ENCODE data around the gene PEPD.

The PEPD gene

DNA sequence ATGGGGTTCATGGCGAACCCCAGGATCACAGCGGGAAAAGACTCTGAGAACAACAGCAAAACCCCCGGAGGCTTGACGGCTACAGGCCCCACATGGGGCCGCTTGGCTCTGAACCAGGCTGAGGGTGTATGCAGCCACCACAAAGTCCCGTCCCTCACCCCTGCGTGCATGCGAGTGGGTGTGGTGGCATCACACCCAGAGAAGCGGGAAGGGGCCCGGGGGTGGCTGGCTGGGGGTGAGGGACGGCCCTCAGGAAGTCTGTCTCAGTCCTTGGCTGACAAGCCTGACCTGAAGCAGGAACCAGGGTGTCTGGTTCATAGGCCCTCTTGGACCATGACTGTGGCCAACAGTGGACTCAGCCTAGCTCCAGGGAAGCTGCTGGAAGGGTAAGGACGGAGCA, 113.9 kb downstream of the PEPD start:
- no peak for DNase-seq (ENCODE audit: low read depth)

DNA sequence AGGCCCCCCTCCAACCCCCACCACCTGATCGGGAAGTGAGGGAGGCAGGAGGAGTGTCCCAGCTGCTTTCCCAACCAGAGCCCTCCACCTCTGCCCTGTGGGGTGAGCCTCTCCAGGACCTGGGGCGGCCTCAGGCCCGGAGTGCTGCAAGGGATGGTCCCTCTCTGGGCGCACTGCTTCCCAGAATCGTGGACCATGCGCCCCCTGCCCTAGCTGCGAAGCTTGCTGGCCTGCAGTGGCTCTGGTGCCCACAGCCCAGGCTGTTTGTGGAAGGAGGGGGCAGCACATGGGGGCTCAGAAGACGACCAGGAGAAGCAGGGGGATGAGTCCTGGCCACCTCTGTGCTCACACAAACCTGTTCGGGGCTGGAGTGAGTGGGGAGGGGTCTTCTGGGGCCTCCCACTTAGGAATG, 114.4 kb downstream of the PEPD start:
- no peak for DNase-seq (ENCODE audit: low read depth)

DNA sequence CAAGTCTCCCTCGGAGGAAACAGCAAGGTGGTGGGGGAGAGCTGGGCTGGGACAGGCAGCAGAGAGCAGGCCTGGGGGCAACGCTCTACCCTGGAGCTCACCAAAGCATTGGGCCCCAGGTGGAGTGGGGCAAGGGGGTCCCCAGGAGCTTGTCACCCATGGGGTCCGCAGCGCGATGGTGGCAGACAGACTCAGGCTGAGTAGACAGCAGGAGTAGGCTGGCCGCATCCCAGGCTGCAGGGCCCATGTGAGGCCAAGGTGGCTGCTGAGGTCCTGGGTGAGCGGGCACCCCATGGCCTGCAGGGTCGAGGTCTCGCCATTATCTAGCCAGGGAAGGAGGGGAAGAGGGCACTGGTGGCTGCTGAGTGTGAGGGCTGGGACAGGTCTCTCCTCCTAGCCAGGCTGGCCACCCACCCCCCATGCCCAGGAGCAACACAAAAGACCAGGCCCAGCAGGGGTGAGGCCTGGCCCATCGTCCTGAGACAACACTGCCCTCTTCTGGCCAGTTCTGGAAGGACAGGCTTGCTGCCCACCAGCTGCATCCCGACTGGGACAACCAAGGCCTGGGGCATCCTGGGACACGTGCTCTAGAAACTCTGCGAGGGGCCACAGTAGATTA, 115.0 kb downstream of the PEPD start:
- DNase-seq (ENCODE audit: low read depth) = peak; percentile 33

DNA sequence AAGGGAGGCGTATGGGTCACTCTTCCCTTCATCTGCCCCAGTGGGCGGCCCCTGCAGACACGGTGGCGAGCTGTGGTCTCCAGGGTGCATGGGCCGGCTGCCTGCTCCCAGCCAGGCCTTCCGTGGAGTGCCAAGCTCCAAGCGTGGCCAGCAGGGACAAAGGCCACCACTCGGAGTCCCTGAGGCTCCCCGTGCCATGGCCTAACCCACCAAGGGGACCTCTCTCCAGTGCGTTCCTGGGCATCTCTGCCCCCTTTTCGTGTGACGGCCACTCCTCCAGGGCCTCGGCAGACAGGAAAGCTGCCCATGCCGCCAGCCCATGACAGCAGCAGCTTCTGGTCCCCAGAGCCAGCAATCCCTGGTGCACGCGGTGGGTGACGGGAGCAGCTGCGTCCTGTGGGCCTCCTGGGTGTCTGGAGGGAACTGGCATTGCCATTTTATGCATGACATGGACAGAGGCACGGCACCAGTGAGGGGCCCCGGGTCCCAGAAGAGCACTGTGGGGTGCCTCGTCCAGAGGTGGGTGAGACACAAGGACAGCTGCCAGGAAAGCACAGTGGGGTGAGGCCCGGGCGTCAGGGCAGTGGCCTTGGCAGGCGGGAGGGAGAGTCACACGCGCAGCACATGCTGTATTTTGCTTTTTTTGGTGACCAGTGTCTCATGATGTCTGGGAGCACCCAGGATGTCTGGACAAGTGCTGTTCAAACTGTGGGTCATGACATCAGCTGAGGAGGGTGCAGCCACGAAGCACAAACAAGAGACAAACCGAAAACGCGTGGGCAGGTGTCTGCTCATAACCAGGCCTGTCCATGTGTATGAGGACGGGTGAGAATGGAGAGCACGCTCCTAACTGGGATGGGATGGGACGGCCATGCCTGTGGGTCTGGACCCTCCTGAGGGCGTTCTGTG, 115.8 kb downstream of the PEPD start:
- no peak for DNase-seq (ENCODE audit: low read depth)

DNA sequence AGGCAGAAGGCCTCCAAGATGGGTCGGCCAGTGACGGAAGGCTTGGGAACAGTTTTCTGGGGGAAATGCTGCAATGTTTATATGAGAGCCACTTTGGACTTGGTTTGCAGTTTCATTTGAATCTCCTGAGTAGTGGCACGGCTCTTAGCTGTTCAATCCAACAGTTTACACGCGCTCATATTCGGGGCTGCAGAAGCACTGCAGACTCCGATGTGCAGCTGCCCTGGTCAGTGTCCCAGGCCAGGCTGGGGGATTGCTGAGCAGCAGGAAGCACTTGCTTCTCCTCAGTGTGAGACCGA, 116.4 kb downstream of the PEPD start:
- DNase-seq (ENCODE audit: low read depth) = no peak

DNA sequence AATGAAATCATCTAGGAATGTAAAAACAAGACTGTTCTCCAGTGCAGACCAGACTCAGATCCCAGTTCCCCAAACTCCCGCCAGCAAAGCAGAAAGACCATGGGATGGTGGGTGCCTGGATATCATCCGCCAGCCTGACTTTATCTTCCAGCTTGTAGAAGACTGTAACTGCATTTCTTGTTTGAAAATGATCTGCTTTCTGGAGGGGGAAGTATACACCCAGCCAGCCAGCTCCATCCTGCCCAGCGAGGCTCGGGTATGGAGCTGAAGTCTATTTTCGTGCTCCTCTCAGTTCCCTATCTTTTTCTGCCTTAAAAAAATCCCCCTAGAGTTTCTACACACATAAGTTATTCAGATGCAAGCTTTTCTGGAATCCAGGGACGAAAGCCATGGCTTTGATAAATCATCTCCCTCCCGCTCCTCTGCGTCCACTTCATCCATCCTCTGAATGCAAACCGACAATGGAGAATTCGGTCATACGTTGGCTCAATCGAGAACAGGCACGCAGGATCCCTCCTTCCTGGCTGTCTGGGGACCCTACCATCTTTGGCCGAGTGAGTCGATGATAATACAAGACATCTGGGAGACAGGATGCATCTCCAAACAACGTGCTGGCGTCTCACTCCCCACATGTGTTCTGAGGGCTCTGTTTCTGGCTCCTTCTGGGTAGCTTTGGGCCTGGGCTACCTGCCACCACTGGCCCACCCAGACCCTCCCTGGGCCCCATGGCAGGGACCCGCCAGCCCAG, 116.9 kb downstream of the PEPD start:
- DNase-seq (ENCODE audit: low read depth) = no peak

DNA sequence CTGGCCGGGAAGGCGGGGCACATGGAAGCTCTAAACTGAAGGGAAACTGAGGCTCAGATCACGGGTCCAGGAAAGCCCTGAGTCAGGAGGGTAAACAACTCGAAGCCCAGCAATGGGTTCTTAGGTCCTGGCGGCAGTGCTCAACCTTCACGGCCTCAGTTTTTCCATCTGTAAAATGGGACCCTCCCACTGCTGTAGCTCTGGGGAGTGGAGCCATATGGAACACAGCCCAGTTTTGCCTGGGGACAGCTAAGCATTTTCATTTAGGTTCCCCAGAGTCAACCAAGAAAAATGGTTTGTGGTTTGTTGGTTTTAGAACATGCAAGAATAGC, 117.7 kb downstream of the PEPD start:
- DNase-seq (ENCODE audit: low read depth) = no peak

DNA sequence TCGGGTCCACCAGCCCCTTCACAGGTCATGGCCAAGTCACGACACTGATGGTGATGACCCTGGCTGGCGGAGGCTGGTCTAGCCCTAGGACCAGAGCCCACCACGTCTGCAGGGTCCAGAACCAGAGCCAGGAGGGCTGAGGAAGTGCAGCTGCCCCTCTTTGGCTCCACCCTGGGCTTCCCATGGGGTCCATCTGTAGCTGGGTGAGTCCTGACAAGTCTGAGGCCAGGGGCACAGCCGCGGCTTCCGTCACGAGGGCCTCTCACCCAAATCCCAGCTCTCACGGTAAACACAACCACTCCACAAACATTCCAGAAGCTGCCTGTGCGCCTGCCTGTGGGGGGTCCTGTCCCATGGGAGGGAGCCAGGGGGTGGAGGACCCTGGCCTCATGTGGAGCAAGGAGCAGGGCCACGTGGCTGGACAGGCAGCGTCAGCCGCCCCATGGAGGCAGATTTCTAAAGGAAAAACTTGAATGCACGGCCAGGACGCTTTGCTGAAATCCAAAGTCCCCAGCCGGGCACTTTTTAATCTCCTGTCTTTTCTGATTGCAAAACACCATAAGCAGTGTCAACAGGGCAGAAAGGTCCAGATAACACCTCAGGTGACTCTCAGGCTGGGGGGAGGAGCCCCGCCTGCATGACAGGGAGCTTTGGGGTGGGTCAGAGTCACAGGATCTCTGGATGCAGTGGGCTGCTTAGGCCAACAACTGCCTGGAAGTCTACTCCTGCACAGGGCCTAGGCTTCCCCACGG, 118.2 kb downstream of the PEPD start:
- DNase-seq (ENCODE audit: low read depth) = no peak

DNA sequence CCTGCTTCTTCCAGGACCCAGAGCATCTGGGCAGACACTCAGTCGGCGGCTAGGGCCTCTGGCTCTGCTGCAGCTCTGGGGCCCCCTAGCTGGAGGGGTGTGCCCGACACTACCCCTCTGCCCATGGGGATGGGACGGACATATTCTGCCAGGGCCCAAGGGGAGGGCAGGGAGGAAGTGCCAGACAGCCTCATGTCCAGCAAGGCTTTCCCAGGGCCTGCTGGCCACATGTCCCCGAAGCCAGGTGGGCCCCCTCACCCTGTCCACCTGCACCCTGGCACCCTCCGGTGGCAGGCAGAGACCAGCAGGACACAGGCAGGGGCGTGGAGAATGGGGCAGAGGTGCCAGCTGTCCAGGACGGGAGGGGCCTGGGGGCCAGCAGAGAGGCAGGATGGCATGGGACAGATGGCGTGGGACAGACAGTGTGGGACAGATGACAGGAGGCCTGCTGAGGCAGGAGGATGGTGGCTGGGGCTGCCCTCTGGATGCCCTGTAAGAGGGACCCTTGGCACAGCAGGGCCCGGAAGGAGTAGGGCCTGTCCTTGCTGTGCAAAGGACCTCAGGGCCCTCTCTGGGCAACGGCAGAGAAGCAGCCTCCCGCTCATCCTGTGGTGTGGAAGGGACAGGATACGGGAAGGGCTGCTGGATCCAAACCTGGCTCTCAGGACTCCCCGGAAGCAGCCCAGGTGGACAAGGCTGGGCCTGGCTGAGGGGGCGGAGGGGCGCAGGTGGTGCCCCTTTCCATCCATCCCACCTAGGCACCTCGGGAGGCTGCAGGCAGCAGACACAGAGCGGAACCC, 119.0 kb downstream of the PEPD start:
- DNase-seq (ENCODE audit: low read depth) = no peak

DNA sequence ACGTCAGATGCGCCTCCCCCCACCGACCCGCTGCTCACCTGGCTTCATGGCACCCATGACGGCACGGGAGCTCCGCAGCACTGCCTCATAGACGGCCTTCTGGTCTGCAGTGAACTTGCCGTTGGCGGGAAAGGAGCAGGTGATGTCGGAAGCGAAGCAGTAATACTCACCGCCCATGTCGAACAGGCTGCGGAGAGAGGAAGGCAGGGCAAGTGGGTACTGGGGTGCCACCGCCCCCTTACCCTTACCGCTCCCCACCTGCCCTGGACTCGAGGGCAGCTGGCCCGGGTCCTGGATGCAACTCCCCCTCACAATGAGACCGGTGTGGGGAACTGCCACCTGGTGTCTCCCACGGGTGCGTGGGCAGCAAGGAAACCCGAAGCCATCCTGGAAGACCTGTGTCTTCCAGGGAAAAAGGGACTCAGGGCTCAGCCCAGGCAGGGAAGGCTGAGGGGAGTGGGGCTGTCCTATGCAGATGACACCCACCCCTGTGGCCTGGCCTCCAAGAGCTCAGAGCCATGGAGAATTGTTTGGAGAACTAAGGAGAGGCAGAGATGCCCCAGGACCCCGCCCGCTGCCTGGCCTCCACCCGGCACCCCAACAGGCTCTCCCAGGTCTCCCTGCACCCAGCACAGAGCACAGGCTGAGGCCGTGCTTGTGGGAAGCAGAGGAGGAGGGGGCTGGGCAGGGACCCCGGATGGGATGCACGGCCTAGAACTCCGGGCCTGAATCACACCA, 119.7 kb downstream of the PEPD start:
- DNase-seq (ENCODE audit: low read depth) = no peak

DNA sequence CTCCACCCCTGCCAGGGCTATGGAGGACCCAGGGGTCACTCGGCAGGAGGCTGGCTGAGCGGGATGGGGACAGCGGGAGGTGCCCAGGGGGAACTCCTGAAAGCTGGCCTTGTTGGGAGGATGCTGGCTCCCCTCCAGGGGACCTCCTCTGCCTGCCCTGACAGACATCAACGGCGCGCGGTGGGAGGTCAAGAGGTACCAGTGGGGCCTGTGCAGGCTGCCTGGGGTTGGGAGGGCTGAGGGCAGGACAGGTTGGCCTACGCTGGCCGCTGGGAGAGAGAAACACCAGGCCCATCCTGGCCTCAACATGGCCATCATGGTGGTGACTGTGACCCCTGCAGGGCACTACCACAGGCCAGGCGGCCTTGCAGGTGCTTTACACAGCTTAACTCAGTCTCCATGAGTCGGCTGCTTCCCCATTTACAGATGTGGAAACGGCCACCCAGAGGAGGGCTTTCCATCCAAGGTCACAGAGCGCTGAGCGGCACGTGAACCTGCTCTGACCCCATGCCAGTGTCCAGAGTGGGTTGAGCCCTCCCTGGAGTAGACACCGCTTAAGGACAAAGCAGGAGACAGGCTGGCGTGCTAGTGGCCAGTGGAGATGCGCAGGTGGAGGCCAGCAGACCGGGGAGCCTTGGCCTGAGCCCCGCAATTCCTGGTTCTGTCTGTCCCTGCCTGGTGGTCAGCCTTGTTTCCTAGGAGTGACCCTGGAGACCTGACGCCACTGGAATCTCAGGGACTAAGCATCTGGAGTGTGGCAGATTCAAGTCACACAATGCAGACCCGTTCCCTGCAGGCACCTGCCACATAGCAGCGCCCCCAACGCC, 120.5 kb downstream of the PEPD start:
- no peak for DNase-seq (ENCODE audit: low read depth)

DNA sequence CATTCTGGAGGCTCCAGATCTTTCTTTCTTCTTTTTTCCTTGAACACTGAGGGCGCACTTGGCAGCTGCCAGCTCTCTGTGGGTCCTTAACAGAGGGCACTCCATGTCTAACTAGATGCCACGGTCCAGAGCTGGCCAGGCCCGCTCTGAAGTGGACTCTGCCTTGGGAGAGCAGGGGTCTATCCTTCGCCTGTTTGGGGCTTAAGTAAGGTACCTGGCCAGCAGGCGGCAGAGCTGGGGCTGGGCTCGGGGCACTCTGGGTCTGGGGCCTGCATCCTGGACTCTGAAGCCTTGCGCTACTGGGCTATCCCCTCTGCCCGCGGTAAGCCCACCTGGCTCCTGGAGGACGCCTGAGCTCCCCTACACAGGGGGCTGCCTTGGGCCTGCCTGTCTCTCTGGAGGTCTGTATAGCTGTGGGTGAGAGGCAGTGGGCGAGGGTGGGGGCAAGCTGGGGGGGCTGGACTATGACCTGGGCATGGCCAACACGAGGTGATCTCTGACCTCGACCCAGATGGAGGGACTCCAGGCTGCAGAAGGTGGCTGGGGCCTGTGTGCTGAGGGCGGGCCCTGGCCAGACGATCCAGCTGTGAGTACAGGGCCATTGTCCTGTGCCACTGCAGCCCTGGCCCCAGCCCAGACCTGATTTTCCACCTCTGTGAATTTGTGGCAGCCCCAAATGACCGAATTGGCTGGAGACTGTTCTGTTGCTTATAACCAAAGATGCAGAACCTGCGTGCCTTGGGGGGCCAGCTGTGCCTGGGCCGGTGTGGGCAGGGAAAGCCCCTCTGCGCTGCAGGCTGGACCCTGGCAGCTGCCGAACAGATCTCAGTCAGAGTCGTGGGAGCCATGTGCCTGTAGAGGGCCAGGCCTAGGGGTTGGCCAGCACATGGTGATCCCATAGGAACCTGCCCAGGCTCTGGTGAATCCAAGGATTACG, 121.6 kb downstream of the PEPD start:
- DNase-seq (ENCODE audit: low read depth) = no peak

DNA sequence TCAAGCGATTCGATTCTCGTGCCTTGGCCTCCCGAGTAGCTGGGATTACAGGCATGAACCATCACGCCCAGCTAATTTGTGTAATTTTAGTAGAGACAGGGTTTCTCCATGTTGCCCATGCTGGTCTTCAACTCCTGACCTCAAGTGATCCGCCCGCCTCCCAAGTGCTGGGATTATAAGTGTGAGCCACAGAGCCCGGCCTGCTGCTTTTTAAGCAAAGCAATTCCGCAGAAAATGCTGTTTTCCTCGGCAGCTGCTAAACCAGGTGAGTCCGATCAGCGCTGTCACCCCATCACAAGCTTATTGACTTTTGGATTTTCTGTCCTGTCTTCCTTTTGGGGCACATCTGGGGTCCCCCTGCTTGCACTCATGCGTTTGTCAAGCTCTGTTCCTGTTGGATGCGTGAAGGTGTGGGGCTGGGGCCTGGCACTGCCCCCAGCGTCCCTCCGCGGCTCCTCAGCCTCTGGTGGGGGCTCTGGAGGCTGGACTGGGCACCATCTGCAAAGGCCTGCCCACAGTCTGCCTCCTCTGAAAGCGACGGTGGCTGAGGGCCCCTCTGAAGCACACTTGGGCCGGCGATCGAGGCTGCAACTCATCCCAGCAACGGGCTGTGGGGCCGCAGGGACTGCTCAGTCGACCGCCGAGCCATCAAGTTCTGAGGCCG, 122.4 kb downstream of the PEPD start:
- DNase-seq (ENCODE audit: low read depth) = no peak

DNA sequence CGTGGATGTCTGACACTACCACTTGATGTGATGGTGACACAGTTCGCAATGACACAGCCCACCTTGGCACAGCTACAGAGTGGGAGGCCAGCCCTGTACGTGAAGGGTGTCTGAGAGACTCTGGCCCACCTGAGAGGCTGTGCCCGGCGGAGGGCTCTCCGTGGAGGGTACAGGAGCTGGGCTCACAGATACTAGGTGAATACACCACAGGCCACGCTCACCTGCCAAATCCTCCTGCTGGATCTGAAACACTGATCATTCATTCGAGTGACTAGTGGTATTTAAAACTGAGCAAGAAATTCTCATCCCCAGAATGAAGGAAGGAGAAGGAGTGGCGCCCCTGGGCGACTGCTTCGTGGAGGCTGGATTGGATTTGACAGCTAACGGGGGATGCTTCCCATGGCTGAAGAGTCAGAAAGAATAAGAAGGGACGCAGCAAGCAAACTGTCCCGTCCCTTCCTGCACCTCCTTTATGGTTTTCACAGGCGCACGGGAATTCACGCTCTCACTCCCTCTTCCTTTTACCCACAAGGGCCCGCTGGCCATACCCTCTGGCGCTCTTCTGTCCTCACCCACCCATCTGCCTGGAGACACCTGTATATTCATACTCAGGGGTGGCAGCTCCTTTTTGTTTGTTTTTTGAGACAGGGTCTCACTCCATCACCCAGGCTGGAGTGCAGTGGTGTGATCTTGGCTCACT, 123.1 kb downstream of the PEPD start:
- DNase-seq (ENCODE audit: low read depth) = no peak

DNA sequence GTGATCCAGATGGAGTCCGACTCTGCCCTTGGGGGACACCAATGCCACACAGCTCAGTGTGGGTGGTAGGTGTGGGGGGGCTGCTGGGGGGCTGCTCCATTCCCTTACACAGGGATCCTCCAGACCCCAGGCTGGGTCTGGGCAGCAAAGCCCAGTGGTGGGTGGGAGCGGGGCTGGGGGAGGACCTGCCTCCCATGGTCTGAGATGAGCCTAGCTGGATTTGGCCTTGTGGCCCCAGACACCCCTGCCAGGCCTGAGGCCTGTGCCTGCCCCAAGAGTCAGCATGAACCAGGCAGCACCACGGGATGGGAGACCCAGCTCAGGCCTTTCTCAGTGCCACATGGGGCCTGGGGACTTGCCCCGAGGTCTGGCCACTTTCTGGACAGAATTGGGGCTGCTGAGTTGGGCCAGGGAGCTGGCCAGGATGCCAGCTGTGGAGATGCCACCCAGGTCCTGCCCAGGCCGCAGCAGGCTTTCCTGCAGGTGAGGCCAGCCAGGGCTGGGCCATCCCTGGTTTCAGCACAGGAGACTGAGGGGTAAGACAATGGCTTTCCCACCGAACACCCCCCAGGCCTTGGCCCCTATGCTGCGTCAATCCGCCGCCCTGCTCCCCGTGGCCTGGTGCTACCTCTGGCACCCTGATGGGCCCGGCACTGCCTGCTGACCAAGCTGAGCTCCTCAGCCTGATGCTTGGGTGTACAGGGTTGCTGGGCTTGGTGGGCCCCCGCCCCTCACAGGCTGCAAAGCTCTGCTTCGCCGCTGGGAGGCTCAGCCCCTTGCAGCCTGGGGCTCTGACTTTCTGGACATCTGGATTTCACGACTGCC, 123.8 kb downstream of the PEPD start:
- no peak for DNase-seq (ENCODE audit: low read depth)

DNA sequence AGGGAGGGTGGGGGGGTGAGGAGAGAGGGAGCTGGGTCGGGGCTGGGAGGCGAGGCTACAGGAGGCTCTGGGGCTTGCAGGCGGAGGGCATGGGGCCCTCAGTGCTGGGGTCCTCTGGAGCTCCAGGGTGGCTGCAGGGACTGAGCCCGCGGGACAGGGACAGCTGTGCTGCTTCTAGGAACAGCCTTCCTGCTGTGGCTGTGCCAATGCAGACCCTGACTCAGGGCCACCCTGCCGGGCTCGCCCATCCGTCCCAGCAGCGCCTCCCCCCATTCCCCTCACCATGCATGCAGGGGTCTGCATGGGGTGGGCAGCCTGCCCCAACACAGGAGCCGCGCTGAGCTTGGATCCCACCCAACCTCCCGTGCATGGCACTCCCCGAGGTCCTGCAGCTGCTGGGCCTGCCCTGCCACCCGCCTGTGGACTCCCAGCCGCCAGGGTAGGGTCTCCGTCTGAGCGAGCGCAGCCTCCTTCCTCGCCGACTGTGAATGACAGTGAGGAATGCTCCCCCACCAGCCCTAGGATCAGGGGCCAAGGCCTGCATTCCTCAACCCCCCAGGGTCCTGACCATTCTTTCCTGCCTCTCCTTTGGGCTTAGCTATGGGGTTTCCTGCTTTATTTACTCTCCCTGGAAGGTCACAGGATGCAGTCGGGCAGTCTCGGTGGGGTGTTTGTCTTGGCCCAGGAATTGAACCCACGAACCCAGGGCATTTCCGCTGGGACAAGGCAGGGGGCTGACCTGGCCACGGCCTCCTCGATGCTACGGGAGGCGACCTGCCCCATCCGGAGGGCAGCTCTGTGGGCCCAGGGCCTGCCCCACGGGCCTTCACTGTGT, 124.7 kb downstream of the PEPD start:
- no peak for DNase-seq (ENCODE audit: low read depth)

Data from fibroblast of gingiva (primary cell).